OCI-LY7 (cell line): Measurements from ENCODE around the gene ABHD10.

Experiments used
- EZH2phosphoT487 ChIP-seq: fragments of 200-600 bp; sonication (generic); IDR thresholded peaks from 2 replicates; pipeline ENCODE4 v1.6.1; 2018; ENCODE audit warnings: low read depth, borderline replicate concordance, mild to moderate bottlenecking, mixed run types, antibody characterized with exemption, low read length, moderate library complexity, mixed read lengths
- TF ChIP-seq, protein P1 (sequence below): fragments of 200-600 bp; sonication (generic); conservative IDR thresholded peaks from 2 replicates; pipeline ENCODE4 v1.5.1; 2014; ENCODE audit warnings: mild to moderate bottlenecking, antibody characterized with exemption, low read length, moderate library complexity, mixed read lengths

DNA sequence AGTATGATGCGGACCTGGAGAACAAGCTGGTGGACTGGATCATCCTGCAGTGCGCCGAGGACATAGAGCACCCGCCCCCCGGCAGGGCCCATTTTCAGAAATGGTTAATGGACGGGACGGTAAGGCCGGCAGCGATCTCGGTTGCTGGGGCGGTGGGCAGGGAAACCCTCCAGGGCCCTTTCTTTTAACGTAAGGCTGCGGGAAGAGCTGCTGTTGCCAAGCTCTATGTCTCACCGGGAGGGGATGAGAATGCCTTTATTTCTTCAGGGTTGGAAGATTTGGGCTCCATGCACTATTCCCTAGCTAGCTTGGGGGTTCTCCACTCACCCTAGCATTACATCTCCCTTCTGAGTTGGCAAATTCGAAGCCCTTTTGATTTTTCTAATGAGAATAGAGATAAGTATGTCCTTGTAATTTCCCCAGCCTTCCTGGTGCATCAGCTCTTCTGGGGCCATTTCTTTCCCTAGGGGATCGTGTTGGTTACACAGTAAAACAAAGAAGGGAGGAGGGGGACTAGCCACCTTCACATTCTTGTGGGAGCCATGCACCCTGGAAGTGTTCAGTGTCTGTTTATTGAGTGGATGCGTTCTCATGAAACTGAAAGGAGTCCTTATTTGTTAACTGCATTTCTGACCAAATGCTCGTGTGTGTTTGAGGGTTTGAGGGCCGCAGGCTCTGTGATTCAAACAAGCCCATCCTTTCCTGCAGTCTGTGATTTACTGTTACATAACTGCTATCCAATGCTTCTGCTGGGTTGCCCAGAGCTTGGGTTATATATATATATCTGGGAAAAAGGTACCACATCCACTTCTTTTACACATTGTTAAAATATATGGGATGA lies 20.9 kb downstream of the ABHD10 start:
- TF ChIP-seq, protein P1, sequence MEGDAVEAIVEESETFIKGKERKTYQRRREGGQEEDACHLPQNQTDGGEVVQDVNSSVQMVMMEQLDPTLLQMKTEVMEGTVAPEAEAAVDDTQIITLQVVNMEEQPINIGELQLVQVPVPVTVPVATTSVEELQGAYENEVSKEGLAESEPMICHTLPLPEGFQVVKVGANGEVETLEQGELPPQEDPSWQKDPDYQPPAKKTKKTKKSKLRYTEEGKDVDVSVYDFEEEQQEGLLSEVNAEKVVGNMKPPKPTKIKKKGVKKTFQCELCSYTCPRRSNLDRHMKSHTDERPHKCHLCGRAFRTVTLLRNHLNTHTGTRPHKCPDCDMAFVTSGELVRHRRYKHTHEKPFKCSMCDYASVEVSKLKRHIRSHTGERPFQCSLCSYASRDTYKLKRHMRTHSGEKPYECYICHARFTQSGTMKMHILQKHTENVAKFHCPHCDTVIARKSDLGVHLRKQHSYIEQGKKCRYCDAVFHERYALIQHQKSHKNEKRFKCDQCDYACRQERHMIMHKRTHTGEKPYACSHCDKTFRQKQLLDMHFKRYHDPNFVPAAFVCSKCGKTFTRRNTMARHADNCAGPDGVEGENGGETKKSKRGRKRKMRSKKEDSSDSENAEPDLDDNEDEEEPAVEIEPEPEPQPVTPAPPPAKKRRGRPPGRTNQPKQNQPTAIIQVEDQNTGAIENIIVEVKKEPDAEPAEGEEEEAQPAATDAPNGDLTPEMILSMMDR = no peak
- TF ChIP-seq EZH2phosphoT487 = no peak
